WTC11 (cell line): ENCODE data around the gene DIAPH1. TPM values are rescaled to one million over a fixed set of nuclear protein-coding genes. Genes with fewer than 3 reads are reported as not detected.

Experiments
- ATAC-seq: fragments of 200-7000 bp; cut with Tn5 transposase; 2 replicates; pipeline ENCODE4 v1.10.0; 2021; ENCODE audit warnings: mild to moderate bottlenecking, moderate library complexity
- CTCF ChIA-PET: fragments of 300-600 bp; sonication (Branson Sonifier 250); formaldehyde crosslinking; loops from one replicate; lab custom pipeline; 2021; ENCODE audit warnings: antibody characterized with exemption; lab: Charles Lee
- POLR2A ChIA-PET: fragments of 350-600 bp; sonication (Branson Sonifier 250); formaldehyde crosslinking; loops from one replicate; lab custom pipeline; 2021; ENCODE audit warnings: antibody characterized with exemption; lab: Charles Lee
- DNase-seq: peaks from one replicate; pipeline ENCODE4 v3.0.0; 2021; ENCODE audit warnings: low spot score
- H3K27ac Mint-ChIP-seq: 2 replicates; pipeline ENCODE4 v1.8.0; 2021; ENCODE audit warnings: mixed read lengths
- H3K27me3 Mint-ChIP-seq: 2 replicates; pipeline ENCODE4 v1.8.0; 2021; ENCODE audit warnings: low read depth, mild to moderate bottlenecking, moderate library complexity, mixed read lengths
- H3K36me3 Mint-ChIP-seq: 2 replicates; pipeline ENCODE4 v1.8.0; 2021; ENCODE audit warnings: mixed read lengths
- H3K4me1 Mint-ChIP-seq: 2 replicates; pipeline ENCODE4 v1.8.0; 2022; ENCODE audit warnings: mixed read lengths
- H3K4me3 Mint-ChIP-seq: 2 replicates; pipeline ENCODE4 v1.8.0; 2021; ENCODE audit warnings: mild to moderate bottlenecking, moderate library complexity, mixed read lengths
- H3K9me3 Mint-ChIP-seq: 2 replicates; pipeline ENCODE4 v1.8.0; 2021; ENCODE audit warnings: mixed read lengths
- CBFB ChIP-seq: sonication (generic); formaldehyde crosslinking; IDR thresholded peaks from 2 replicates; pipeline ENCODE4 v1.8.1; 2022; ENCODE audit warnings: mild to moderate bottlenecking, low read depth, missing genetic modification reagents
- CREB1 ChIP-seq: sonication (generic); formaldehyde crosslinking; IDR thresholded peaks from 2 replicates; pipeline ENCODE4 v1.8.0; 2023; ENCODE audit warnings: mild to moderate bottlenecking, missing genetic modification reagents
- ETV6 ChIP-seq: sonication (generic); formaldehyde crosslinking; IDR thresholded peaks from 2 replicates; pipeline ENCODE4 v1.8.1; 2022; ENCODE audit warnings: mild to moderate bottlenecking, missing genetic modification reagents
- FOXK1 ChIP-seq: sonication (generic); formaldehyde crosslinking; IDR thresholded peaks from 2 replicates; pipeline ENCODE4 v1.8.0; 2022; ENCODE audit warnings: mild to moderate bottlenecking, moderate library complexity, missing genetic modification reagents
- GRHL2 ChIP-seq: fragments of 250-450 bp; sonication (Bioruptor Pico); IDR thresholded peaks from 2 replicates; pipeline ENCODE4 v1.8.0; 2022; ENCODE audit warnings: mild to moderate bottlenecking, moderate library complexity; ENCODE audit not compliant: insufficient replicate concordance, severe bottlenecking
- OVOL2 ChIP-seq: fragments of 250-450 bp; sonication (Bioruptor Pico); IDR thresholded peaks from 2 replicates; pipeline ENCODE4 v1.9.0; 2021; ENCODE audit warnings: mild to moderate bottlenecking, borderline replicate concordance
- PRRX2 ChIP-seq: fragments of 250-450 bp; sonication (Bioruptor Pico); IDR thresholded peaks from 2 replicates; pipeline ENCODE4 v1.8.0; 2021; ENCODE audit warnings: mild to moderate bottlenecking
- RORB ChIP-seq: fragments of 250-450 bp; sonication (Bioruptor Pico); IDR thresholded peaks from 2 replicates; pipeline ENCODE4 v1.9.0; 2021; ENCODE audit warnings: mild to moderate bottlenecking
- SOX15 ChIP-seq: fragments of 250-450 bp; sonication (Bioruptor Pico); IDR thresholded peaks from 2 replicates; pipeline ENCODE4 v1.9.0; 2021; ENCODE audit warnings: mild to moderate bottlenecking
- ZNF121 ChIP-seq: sonication (generic); formaldehyde crosslinking; IDR thresholded peaks from 2 replicates; pipeline ENCODE4 v1.8.0; 2023; ENCODE audit warnings: missing genetic modification reagents
- ZNF138 ChIP-seq: sonication (generic); formaldehyde crosslinking; conservative IDR thresholded peaks from 2 replicates; pipeline ENCODE4 v1.8.1; 2022; ENCODE audit warnings: mild to moderate bottlenecking, moderate library complexity, missing genetic modification reagents
- ZNF416 ChIP-seq: fragments of 250-450 bp; sonication (Bioruptor Pico); IDR thresholded peaks from 2 replicates; pipeline ENCODE4 v1.9.0; 2021; ENCODE audit warnings: mild to moderate bottlenecking, inconsistent platforms
- total RNA-seq: library from RNA; stranded (reverse); gene quantifications from 3 replicates; pipeline ENCODE4 v1.2.3, GENCODE V29; 2021
- TF ChIP-seq, protein P1 (sequence below): sonication (generic); formaldehyde crosslinking; IDR thresholded peaks from 2 replicates; pipeline ENCODE4 v1.8.0; 2022; ENCODE audit warnings: mild to moderate bottlenecking, missing genetic modification reagents
- TF ChIP-seq, protein P2 (sequence below): fragments of 250-450 bp; sonication (Bioruptor Pico); conservative IDR thresholded peaks from 2 replicates; pipeline ENCODE4 v1.9.0; 2021; ENCODE audit warnings: mild to moderate bottlenecking
- TF ChIP-seq, protein P3 (sequence below): sonication (generic); formaldehyde crosslinking; IDR thresholded peaks from 2 replicates; pipeline ENCODE4 v1.8.0; 2022; ENCODE audit warnings: missing genetic modification reagents
- TF ChIP-seq, protein P4 (sequence below): fragments of 250-450 bp; sonication (Bioruptor Pico); IDR thresholded peaks from 2 replicates; pipeline ENCODE4 v1.9.0; 2021; ENCODE audit warnings: mild to moderate bottlenecking
- TF ChIP-seq, protein P5 (sequence below): fragments of 250-450 bp; sonication (Bioruptor Pico); IDR thresholded peaks from 2 replicates; pipeline ENCODE4 v1.9.0; 2021; ENCODE audit warnings: moderate library complexity, mild to moderate bottlenecking, inconsistent platforms, borderline replicate concordance
- TF ChIP-seq, protein P6 (sequence below): sonication (generic); formaldehyde crosslinking; IDR thresholded peaks from 2 replicates; pipeline ENCODE4 v1.8.1; 2022; ENCODE audit warnings: low read depth, mild to moderate bottlenecking, moderate library complexity, missing genetic modification reagents, borderline replicate concordance
- TF ChIP-seq, protein P7 (sequence below): fragments of 250-450 bp; sonication (Bioruptor Pico); IDR thresholded peaks from 2 replicates; pipeline ENCODE4 v2.1.2; 2022; ENCODE audit warnings: mild to moderate bottlenecking, moderate library complexity

The DIAPH1 gene
- total RNA-seq, 1 experiment from 2014 or later, result 109 TPM

DNA sequence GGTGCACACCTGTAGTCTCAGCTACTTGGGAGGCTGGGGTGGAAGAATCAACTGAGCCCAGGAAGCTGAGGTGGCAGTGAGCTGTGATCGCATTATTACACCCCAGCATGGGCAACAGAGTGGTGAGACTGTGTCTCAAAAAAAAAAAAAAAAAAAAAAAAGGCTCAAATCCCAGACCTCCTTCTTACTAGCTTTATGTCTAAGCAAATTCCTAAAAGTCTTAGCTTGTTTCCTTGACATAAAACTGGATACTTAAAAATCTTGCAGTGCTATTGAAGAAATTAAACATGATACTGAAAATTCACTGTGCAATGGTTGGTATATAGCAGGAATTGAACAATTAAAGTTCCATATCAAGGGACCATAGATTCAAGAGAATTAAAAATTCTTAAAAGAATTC, 84.9 kb downstream of the DIAPH1 start (continued):
- no peak for TF ChIP-seq ZNF121 (CRISPR knock-in tag)
- TF ChIP-seq, protein P1, sequence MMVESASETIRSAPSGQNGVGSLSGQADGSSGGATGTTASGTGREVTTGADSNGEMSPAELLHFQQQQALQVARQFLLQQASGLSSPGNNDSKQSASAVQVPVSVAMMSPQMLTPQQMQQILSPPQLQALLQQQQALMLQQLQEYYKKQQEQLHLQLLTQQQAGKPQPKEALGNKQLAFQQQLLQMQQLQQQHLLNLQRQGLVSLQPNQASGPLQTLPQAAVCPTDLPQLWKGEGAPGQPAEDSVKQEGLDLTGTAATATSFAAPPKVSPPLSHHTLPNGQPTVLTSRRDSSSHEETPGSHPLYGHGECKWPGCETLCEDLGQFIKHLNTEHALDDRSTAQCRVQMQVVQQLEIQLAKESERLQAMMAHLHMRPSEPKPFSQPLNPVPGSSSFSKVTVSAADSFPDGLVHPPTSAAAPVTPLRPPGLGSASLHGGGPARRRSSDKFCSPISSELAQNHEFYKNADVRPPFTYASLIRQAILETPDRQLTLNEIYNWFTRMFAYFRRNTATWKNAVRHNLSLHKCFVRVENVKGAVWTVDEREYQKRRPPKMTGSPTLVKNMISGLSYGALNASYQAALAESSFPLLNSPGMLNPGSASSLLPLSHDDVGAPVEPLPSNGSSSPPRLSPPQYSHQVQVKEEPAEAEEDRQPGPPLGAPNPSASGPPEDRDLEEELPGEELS (CRISPR knock-in tag), result no peak
- TF ChIP-seq, protein P2, sequence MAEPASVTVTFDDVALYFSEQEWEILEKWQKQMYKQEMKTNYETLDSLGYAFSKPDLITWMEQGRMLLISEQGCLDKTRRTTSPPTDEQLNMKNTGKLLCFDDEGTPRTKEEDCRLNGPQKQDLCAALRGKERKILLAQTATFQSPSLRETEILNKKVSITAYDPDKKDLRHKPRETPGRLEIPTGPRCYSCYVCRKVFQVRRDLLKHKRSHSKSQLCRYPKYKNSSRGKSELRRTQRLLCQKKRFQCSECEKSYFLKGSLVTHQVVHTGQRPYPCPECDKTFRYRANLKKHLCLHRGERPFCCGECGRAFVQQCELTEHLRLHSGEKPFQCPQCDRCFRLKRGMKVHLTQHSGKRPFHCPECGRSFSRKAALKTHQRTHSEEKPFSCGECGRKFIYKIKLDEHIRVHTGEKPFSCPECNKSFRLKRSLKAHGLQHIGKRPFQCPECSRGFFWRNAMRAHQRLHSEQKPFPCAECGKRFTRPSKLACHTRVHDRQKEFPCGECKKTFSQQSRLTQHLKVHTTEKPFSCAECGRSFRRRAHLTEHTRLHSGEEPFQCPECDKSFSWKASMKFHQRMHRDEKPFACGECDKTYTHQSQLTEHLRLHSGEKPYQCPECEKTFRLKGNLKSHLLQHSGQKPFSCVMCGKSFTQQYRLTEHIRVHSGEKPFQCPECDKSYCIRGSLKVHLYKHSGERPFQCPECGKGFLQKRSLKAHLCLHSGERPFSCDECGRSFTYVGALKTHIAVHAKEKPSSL (CRISPR knock-in tag), result no peak
- TF ChIP-seq, protein P3, sequence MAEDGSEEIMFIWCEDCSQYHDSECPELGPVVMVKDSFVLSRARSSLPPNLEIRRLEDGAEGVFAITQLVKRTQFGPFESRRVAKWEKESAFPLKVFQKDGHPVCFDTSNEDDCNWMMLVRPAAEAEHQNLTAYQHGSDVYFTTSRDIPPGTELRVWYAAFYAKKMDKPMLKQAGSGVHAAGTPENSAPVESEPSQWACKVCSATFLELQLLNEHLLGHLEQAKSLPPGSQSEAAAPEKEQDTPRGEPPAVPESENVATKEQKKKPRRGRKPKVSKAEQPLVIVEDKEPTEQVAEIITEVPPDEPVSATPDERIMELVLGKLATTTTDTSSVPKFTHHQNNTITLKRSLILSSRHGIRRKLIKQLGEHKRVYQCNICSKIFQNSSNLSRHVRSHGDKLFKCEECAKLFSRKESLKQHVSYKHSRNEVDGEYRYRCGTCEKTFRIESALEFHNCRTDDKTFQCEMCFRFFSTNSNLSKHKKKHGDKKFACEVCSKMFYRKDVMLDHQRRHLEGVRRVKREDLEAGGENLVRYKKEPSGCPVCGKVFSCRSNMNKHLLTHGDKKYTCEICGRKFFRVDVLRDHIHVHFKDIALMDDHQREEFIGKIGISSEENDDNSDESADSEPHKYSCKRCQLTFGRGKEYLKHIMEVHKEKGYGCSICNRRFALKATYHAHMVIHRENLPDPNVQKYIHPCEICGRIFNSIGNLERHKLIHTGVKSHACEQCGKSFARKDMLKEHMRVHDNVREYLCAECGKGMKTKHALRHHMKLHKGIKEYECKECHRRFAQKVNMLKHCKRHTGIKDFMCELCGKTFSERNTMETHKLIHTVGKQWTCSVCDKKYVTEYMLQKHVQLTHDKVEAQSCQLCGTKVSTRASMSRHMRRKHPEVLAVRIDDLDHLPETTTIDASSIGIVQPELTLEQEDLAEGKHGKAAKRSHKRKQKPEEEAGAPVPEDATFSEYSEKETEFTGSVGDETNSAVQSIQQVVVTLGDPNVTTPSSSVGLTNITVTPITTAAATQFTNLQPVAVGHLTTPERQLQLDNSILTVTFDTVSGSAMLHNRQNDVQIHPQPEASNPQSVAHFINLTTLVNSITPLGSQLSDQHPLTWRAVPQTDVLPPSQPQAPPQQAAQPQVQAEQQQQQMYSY, result no peak
- TF ChIP-seq ETV6 (CRISPR knock-in tag), result no peak
- TF ChIP-seq, protein P4, sequence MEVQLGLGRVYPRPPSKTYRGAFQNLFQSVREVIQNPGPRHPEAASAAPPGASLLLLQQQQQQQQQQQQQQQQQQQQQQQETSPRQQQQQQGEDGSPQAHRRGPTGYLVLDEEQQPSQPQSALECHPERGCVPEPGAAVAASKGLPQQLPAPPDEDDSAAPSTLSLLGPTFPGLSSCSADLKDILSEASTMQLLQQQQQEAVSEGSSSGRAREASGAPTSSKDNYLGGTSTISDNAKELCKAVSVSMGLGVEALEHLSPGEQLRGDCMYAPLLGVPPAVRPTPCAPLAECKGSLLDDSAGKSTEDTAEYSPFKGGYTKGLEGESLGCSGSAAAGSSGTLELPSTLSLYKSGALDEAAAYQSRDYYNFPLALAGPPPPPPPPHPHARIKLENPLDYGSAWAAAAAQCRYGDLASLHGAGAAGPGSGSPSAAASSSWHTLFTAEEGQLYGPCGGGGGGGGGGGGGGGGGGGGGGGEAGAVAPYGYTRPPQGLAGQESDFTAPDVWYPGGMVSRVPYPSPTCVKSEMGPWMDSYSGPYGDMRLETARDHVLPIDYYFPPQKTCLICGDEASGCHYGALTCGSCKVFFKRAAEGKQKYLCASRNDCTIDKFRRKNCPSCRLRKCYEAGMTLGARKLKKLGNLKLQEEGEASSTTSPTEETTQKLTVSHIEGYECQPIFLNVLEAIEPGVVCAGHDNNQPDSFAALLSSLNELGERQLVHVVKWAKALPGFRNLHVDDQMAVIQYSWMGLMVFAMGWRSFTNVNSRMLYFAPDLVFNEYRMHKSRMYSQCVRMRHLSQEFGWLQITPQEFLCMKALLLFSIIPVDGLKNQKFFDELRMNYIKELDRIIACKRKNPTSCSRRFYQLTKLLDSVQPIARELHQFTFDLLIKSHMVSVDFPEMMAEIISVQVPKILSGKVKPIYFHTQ (CRISPR knock-in tag), result no peak
- TF ChIP-seq PRRX2 (CRISPR knock-in tag), result no peak
- TF ChIP-seq, protein P5, sequence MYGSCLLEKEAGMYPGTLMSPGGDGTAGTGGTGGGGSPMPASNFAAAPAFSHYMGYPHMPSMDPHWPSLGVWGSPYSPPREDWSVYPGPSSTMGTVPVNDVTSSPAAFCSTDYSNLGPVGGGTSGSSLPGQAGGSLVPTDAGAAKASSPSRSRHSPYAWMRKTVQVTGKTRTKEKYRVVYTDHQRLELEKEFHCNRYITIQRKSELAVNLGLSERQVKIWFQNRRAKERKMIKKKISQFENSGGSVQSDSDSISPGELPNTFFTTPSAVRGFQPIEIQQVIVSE, result no peak
- TF ChIP-seq CREB1 (CRISPR knock-in tag), result no peak
- no peak for TF ChIP-seq ZNF138 (CRISPR knock-in tag)
- no peak for TF ChIP-seq GRHL2
- TF ChIP-seq SOX15 (CRISPR knock-in tag), result no peak
- no peak for TF ChIP-seq ZNF416 (CRISPR knock-in tag)
- TF ChIP-seq OVOL2 (CRISPR knock-in tag), result no peak

DNA sequence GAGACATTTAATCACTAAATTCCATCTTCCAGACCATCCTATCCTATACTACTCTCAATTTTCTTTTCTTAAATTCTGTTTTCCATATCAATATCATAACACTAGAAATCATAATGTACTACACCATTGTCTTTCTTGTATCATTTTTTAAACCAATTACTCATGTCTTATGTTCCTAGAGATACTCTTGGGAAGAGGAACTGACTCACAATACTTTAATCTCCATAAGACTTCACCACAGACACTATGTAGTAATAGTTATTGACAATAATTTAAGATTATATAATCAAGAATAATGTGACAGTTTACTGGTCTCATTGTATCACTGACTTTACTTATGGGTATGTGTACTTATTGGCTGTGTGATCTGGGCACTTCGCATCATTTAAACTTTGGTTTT, 86.1 kb downstream of the DIAPH1 start:
- H3K27me3 Mint-ChIP-seq, result no peaks in the 10 kb centered on the region
- no peak overlapping the region for H3K4me3 Mint-ChIP-seq
- TF ChIP-seq FOXK1 (no peak), CREB1 (CRISPR knock-in tag) (no peak), RORB (CRISPR knock-in tag) (no peak), CBFB (CRISPR knock-in tag) (no peak)
- TF ChIP-seq, protein P1 (CRISPR knock-in tag), result no peak
- TF ChIP-seq, protein P6, sequence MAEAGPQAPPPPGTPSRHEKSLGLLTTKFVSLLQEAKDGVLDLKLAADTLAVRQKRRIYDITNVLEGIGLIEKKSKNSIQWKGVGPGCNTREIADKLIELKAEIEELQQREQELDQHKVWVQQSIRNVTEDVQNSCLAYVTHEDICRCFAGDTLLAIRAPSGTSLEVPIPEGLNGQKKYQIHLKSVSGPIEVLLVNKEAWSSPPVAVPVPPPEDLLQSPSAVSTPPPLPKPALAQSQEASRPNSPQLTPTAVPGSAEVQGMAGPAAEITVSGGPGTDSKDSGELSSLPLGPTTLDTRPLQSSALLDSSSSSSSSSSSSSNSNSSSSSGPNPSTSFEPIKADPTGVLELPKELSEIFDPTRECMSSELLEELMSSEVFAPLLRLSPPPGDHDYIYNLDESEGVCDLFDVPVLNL (CRISPR knock-in tag), result no peak
- TF ChIP-seq, protein P7, sequence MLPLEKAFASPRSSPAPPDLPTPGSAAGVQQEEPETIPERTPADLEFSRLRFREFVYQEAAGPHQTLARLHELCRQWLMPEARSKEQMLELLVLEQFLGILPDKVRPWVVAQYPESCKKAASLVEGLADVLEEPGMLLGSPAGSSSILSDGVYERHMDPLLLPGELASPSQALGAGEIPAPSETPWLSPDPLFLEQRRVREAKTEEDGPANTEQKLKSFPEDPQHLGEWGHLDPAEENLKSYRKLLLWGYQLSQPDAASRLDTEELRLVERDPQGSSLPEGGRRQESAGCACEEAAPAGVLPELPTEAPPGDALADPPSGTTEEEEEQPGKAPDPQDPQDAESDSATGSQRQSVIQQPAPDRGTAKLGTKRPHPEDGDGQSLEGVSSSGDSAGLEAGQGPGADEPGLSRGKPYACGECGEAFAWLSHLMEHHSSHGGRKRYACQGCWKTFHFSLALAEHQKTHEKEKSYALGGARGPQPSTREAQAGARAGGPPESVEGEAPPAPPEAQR, result no peak
- H3K27ac Mint-ChIP-seq, result no peak overlapping the region
- peaks cover 30% of the 10 kb centered on the region for H3K36me3 Mint-ChIP-seq
- H3K4me1 Mint-ChIP-seq, result no peaks in the 10 kb centered on the region
- CTCF ChIA-PET, result interaction anchor here (1.2 to 2.1 kb wide), 2 partner anchors 8 to 25 kb away, joined by 3 to 9 read pairs; no protein-coding TSS in a partner anchor
- no peaks in the 10 kb centered on the region for H3K9me3 Mint-ChIP-seq
- DNase-seq, result no peak
- ATAC-seq, result no peak
- POLR2A ChIA-PET, result no interaction called here
